Muscle layer of colon (tissue), 2 donors: ENCODE results near the gene JMJD1C.

ENCODE experiments used
- H3K27ac ChIP-seq: one replicate; pipeline ENCODE4 v1.7.0; 2013; ENCODE audit warnings: low read depth, mild to moderate bottlenecking, low read length, moderate library complexity
- H3K27me3 ChIP-seq, 2 donors: one replicate each; pipeline ENCODE4 v1.7.0; 2013; ENCODE audit warnings: low read length in 2 of 2, mild to moderate bottlenecking in 2 of 2; ENCODE audit not compliant: insufficient read depth in 2 of 2, control insufficient read depth in 1 of 2
- H3K36me3 ChIP-seq: one replicate; pipeline ENCODE4 v1.7.0; 2013; ENCODE audit warnings: mild to moderate bottlenecking, low read length; ENCODE audit not compliant: insufficient read depth
- H3K4me1 ChIP-seq: one replicate; pipeline ENCODE4 v1.7.0; 2013; ENCODE audit warnings: mild to moderate bottlenecking, low read length; ENCODE audit not compliant: insufficient read depth
- H3K4me3 ChIP-seq, 2 donors: one replicate each; pipeline ENCODE4 v1.7.0; 2013; ENCODE audit warnings: low read length in 2 of 2, low read depth in 1 of 2, mild to moderate bottlenecking in 1 of 2, moderate library complexity in 1 of 2
- H3K9ac ChIP-seq: one replicate; pipeline ENCODE4 v1.7.0; 2013; ENCODE audit warnings: low read length
- H3K9me3 ChIP-seq: one replicate; pipeline ENCODE4 v1.7.0; 2013; ENCODE audit warnings: mild to moderate bottlenecking, low read length
- donor health status: abdominal sarcoma.
- donor health status: Adenocarcinoma of cecum.

The JMJD1C gene

DNA sequence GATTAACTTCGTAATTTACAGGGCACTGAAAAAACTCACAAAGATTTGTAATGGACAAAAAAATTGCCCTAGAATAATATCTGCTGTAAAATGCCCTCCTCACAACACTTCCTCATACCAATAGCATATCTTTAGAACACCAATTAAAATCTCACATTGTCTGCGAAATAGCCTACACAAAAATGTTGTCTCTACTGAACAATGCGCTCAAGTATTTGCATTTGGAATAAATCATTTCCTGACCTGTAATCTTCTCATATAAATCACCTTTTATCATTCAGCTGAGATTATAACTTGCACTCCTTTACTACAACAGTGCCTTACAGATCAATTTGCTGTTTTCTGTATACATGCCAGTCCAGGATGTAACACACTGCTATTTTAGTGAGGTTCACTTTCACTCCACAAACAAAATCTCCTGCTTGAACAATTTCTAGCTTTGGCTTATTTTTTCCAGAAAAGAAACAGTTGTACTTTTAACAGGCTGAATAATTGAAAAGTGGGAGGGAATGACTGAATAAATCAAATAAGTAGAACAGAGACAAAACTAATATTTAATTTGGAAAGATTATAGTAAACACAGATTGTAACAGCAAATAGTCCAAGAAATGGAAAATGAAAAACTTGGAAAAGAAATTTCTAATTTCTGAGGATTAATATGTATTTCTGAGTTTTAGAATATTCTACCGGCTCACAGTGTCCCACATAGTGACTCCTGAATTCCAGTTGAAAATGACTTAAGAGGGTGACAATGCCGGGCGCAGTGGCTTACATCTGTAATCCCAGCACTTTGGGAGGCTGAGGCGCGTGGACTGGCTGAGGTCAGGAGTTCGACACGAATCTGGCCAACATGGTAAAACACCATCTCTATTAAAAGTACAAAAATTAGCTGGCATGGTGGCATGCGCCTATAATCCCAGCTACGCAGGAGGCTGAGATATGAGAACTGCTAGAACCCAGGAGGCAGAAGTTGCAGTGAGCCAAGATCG lies 30.6 kb downstream of the JMJD1C start:
- Histone ChIP-seq H3K9me3 (no peaks in the 10 kb centered on the region), H3K36me3 (no peaks in the 10 kb centered on the region), H3K4me3 (no peak overlapping the region), H3K4me1 (peaks cover 31% of the 10 kb centered on the region), H3K9ac (no peak overlapping the region), H3K27ac (no peak overlapping the region), H3K27me3 (no peaks in the 10 kb centered on the region)

DNA sequence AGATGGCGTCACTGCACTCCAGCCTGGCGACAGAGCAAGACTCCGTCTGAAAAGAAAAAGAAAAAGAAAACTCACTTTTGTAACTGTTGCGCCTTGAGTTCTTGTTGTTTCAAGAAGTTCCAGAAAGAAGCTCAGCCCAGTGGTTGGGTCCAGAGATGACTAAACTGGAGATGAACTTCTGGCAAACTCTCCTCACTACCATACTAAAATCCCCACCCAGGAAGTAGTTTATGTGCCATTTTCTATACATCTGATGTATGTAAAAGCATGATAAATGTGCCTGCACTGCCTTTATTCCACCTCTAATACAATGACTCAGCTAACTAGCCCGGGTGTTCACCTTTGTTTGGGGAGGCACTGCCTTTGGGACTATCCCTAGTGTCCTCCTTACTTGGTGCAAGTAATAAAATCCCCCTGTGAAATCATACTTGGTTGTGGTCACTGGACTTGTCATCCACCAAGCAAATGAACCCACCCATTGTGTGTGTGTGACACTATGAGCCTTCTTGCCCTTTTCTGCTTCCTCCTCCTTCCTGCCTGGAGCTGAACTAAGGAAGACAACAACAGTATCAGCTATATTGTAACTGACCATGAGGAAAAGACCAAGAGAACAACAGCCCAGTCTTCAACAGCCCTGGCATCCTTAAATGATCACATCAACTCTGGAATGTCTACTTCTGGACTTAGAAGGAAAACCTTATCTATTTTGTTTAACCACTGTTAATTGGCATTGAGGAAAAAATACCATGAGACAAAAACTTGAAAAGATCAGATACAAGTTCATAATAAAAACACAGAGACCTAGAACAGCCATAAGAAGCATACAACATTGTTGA lies 33.6 kb downstream of the JMJD1C start:
- no peaks in the 10 kb centered on the region for H3K36me3 ChIP-seq
- peaks cover 33% of the 10 kb centered on the region for H3K4me1 ChIP-seq
- no peak overlapping the region for H3K27ac ChIP-seq
- no peaks in the 10 kb centered on the region for H3K9me3 ChIP-seq
- no peak overlapping the region for H3K9ac ChIP-seq
- H3K4me3 ChIP-seq: no peak overlapping the region
- H3K27me3 ChIP-seq: no peaks in the 10 kb centered on the region

GRCh38 chr10:63430999-63431356 lies 34.8 kb downstream of the JMJD1C start:
- Histone ChIP-seq H3K9me3 (no peaks in the 10 kb centered on the region), H3K27me3 (no peaks in the 10 kb centered on the region), H3K36me3 (no peaks in the 10 kb centered on the region), H3K27ac (no peak overlapping the region), H3K9ac (no peak overlapping the region), H3K4me1 (peaks cover 26% of the 10 kb centered on the region), H3K4me3 (no peak overlapping the region)

DNA sequence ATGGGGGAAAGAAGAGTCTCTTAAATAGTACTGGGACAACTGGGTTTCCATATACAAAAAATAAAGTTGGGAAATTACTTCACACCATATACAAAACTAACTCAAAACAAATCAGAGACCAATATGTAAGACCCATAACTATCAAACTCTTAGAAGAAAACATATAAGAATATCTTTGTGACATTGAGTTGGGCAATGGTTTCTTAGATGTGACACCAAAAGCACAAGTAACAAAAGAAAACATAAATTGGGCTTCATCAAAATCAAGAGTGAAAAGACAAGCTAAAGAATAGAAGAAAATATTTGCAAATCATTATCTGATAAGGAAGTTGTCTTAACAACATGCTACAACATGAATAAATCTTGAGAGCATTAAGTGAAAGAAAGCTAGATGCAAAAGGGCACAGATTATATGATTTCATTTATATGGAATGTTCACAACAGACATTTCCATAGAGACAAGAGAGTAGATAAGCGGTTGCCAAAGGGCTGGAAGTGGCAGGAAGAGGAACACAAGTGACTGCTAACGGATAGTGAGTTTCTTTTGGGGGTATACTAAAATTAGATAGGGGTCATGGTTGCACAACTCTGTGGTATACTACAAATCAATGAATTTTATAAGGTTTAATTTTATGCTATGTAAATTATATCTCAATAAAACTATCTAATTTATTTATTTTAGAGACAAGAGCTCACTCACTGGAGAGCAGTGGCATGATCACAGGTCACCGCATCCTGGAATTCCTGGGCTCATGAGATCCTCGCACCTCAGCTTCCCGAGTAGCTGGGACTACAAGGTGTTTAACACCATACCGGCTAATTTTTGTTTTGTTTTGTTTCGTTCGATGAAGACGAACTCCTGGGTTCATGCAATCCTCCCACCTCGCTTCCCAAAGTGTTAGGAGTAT lies 35.4 kb downstream of the JMJD1C start:
- Histone ChIP-seq H3K27me3 (no peaks in the 10 kb centered on the region), H3K4me1 (peaks cover 21% of the 10 kb centered on the region), H3K4me3 (no peak overlapping the region), H3K9ac (no peak overlapping the region), H3K27ac (no peak overlapping the region), H3K9me3 (no peaks in the 10 kb centered on the region), H3K36me3 (no peaks in the 10 kb centered on the region)

GRCh38 chr10:63429281-63429680 lies 36.5 kb downstream of the JMJD1C start:
- no peaks in the 10 kb centered on the region for H3K9me3 ChIP-seq
- no peak overlapping the region for H3K27ac ChIP-seq
- H3K36me3 ChIP-seq: no peaks in the 10 kb centered on the region
- H3K9ac ChIP-seq: no peak overlapping the region
- peaks cover 12% of the 10 kb centered on the region for H3K4me1 ChIP-seq
- H3K4me3 ChIP-seq: no peak overlapping the region
- no peaks in the 10 kb centered on the region for H3K27me3 ChIP-seq

DNA sequence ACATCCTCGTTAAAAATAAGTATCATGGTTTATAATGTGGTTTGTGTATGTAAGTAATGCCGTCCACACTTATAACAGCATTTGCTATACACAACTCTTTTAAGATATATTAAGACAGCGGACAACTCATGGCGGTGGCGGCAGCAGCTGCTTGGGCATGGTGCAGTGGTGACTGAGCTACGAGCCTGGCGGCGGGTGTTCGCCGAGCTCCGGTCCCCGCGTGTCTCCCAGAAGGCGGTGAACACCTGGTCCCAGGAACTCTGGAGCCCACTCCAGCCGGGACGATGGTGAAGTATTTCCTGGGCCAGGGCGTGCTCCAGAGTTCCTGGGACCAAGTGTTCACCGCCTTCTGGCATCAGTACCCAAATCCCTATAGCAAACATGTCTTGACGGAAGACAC lies 38.8 kb downstream of the JMJD1C start:
- Histone ChIP-seq H3K36me3 (no peaks in the 10 kb centered on the region), H3K4me3 (no peak overlapping the region), H3K9ac (no peak overlapping the region), H3K9me3 (no peaks in the 10 kb centered on the region), H3K27ac (no peak overlapping the region), H3K27me3 (no peaks in the 10 kb centered on the region), H3K4me1 (peaks cover 12% of the 10 kb centered on the region)

DNA sequence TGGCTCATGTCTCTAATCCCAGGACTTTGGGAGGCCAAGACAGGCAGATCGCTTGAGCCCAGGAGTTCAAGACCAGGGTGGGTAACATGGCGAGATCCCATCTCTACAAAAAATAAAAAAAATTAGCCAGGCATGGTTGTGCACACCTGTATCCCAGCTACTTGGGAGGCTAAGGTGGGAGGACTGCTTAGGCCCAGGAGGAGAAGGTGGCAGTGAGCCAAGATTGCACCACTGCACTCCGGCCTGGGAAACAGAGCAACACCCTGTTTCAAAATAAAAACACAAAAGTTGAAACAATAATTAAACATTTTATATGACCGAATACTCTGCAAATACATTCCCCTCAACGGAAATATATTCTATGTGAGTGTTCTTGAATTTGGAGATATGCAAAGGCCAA lies 40.3 kb downstream of the JMJD1C start:
- H3K9ac ChIP-seq: no peak overlapping the region
- H3K27me3 ChIP-seq: no peaks in the 10 kb centered on the region
- peaks cover 12% of the 10 kb centered on the region for H3K4me1 ChIP-seq
- no peaks in the 10 kb centered on the region for H3K36me3 ChIP-seq
- no peak overlapping the region for H3K27ac ChIP-seq
- no peaks in the 10 kb centered on the region for H3K9me3 ChIP-seq
- no peak overlapping the region for H3K4me3 ChIP-seq

DNA sequence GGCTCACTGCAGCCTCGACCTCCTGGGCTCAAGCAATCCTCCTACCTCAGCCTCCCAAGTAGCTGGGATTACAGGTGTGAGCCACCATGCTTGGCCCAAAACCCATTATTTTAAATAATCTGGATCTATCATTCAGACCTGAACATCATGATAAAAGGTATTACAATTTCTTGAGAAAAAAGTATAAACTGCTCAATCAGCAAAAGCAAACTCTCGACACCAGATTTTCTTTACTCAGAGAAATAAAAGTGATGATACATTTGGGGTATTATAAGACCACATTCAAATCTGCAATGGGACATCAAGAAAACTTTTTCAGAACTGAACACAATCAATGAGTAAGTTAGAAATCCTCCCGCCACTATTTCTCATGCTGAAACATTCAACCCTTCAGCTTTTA lies 41.2 kb downstream of the JMJD1C start:
- no peak overlapping the region for H3K27ac ChIP-seq
- peaks cover 4% of the 10 kb centered on the region for H3K4me1 ChIP-seq
- H3K9me3 ChIP-seq: no peaks in the 10 kb centered on the region
- H3K36me3 ChIP-seq: no peaks in the 10 kb centered on the region
- H3K4me3 ChIP-seq: no peak overlapping the region
- H3K27me3 ChIP-seq: no peaks in the 10 kb centered on the region
- H3K9ac ChIP-seq: no peak overlapping the region

DNA sequence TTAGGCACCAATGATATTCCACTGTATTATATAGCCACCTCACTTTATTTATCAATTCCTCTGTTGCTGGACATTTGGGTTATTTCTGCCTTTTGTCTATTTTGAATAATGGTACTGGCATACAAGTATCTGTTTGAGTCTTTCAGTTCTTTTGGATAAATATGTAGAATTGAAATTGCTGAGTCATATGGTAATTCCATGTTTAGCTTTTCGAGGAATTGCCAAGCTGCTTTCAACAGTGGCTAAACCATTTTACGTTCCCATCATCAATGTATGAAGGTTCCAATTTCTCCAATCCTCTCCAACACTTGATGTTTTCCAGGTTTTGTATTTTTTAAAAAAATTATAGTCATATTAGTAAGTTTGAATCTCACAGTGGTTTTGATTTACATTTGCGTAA lies 42.3 kb downstream of the JMJD1C start:
- Histone ChIP-seq H3K9me3 (no peaks in the 10 kb centered on the region), H3K9ac (no peak overlapping the region), H3K27ac (no peak overlapping the region), H3K36me3 (no peaks in the 10 kb centered on the region), H3K27me3 (no peaks in the 10 kb centered on the region), H3K4me3 (no peak overlapping the region), H3K4me1 (peaks cover 1% of the 10 kb centered on the region)

DNA sequence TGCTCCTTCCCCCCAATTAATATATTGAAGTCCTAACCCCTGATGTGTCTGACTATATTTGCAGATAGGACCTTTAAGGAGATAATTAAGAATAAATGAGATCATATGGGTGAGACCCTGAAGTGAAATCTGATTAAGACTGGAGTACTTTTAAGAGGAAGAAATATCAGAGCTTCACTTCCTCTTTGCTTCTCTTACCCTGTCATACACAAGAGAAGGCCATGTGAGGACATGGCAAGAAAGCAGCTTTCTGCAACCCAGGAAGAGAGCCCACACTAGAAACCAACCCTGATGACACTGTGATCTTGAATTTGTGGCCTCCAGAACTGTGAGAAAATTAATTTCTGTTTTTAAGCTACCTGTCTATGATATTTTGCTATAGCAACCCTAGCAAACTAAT lies 44.2 kb downstream of the JMJD1C start:
- no peak overlapping the region for H3K27ac ChIP-seq
- H3K36me3 ChIP-seq: no peaks in the 10 kb centered on the region
- H3K27me3 ChIP-seq: no peaks in the 10 kb centered on the region
- H3K4me3 ChIP-seq: no peak overlapping the region
- no peak overlapping the region for H3K9ac ChIP-seq
- no peaks in the 10 kb centered on the region for H3K9me3 ChIP-seq
- H3K4me1 ChIP-seq: peaks cover 19% of the 10 kb centered on the region

- H3K36me3 ChIP-seq: no peaks in the 10 kb centered on the region
- H3K9me3 ChIP-seq: no peaks in the 10 kb centered on the region
- H3K27me3 ChIP-seq: no peaks in the 10 kb centered on the region
- H3K9ac ChIP-seq: no peak overlapping the region
- no peak overlapping the region for H3K27ac ChIP-seq
- H3K4me1 ChIP-seq: peaks cover 29% of the 10 kb centered on the region
- H3K4me3 ChIP-seq: no peak overlapping the region
These were observed 49.4 kb downstream of the JMJD1C start for GRCh38 chr10:63416376-63416775.
